Activated T-cell treated with anti-CD3 and anti-CD28 coated beads, Interleukin-2, amount 50 U/mL, for 4 hours (primary cell): ENCODE results near the gene TENM3. TPM values are rescaled to one million over a fixed set of nuclear protein-coding genes. Genes with fewer than 3 reads are reported as not detected.
"Not testable (repeated sequence)": the region's sequence is repeated elsewhere in the genome, so short reads cannot be mapped to it uniquely, and the experiment has no call there.

ENCODE experiments used
- ATAC-seq, 2 donors: fragments of 200-7000 bp; cut with Tn5 transposase; one replicate each; pipeline ENCODE4 v1.10.0; 2021
- DNase-seq: peaks from one replicate; pipeline ENCODE4 v3.0.0-alpha.2; 2020
- H3K27me3 Mint-ChIP-seq: one replicate; pipeline ENCODE4 v1.8.0; 2021; ENCODE audit warnings: low read depth, mixed read lengths
- H3K36me3 Mint-ChIP-seq: one replicate; pipeline ENCODE4 v1.8.0; 2022; ENCODE audit warnings: mixed read lengths; ENCODE audit not compliant: insufficient read depth
- H3K4me1 Mint-ChIP-seq: one replicate; pipeline ENCODE4 v1.8.0; 2021; ENCODE audit warnings: low read depth, mixed read lengths
- H3K4me3 Mint-ChIP-seq: one replicate; pipeline ENCODE4 v1.8.0; 2021; ENCODE audit warnings: mild to moderate bottlenecking, moderate library complexity, mixed read lengths
- H3K9me3 Mint-ChIP-seq: one replicate; pipeline ENCODE4 v1.8.0; 2021; ENCODE audit warnings: mixed read lengths
- total RNA-seq, 3 donors: library from RNA; stranded (reverse); gene quantifications; one replicate each; pipeline ENCODE4 v1.2.1, GENCODE V29; 2021

Gene TENM3
- total RNA-seq, 3 donors from 2014 or later, result 0.03 to 0.14 (median 0.13) TPM

DNA sequence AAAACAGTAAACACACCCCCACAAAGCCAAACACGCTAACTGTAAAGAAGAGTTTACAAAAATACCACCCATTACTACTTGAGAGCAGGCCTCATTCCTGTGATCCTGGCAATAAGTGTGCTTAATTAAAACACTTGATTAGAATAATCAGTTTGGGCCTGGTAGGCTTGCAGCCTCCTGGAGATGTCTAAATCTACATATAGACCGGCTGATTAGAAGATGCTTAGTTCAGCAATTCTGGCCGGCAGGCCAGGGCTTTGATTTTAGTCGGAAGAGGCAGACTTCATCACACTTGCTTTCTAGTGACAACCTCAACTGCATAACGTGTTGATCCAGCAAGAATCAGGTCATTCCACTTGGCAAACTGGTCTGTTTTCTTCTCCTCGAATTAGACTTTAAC lies 560.0 kb downstream of the TENM3 start:
- DNase-seq (no peak), ATAC-seq (no peak)
- Mint-ChIP-seq H3K36me3 (no peaks in the 10 kb centered on the region), H3K4me1 (peaks cover 8% of the 10 kb centered on the region), H3K27me3 (no peaks in the 10 kb centered on the region), H3K9me3 (no peaks in the 10 kb centered on the region), H3K4me3 (no peak overlapping the region)

DNA sequence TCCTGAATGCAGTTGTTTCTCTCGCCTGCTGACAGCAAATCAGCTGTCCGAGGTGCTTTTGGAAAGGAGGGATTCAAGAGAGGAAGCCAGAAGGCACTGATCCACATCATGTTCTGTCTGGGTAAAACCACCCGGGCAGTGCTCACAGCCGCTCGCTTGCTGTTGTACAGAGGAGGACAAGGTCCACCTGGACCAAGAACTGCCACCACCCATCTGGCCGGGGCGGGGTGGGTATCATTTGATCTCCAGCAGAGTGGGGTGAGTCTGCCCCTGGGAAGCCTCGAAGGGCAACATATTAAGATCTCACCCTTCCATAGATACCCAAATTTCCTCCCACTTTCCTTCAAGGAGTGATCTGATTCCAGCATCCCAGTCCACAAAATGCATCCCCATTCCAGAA lies 560.9 kb downstream of the TENM3 start:
- no peaks in the 10 kb centered on the region for H3K27me3 Mint-ChIP-seq
- no peak for DNase-seq
- no peaks in the 10 kb centered on the region for H3K9me3 Mint-ChIP-seq
- H3K36me3 Mint-ChIP-seq, result no peaks in the 10 kb centered on the region
- H3K4me1 Mint-ChIP-seq, result peaks cover 8% of the 10 kb centered on the region
- no peak overlapping the region for H3K4me3 Mint-ChIP-seq
- no peak for ATAC-seq

DNA sequence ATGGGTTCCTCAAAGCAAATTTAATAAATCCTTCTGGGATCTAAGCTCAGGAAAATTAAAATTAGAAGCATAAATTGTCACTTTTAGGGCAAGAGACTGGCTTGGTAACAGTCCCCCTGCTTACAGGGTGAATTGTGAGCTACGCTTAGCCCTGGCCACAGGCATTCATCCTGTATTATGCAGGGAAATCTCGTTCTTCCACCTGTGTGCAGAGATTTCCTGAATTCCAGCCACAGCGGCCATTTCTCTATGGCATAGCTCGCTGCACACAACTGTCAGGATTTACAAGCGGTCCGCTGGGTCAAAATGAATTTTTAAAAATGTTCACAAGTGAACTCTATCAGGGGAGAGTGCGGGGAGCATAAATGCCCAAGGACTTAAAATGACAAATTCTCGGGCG lies 562.1 kb downstream of the TENM3 start:
- H3K4me1 Mint-ChIP-seq, result peaks cover 8% of the 10 kb centered on the region
- DNase-seq (no peak), ATAC-seq (no peak)
- H3K36me3 Mint-ChIP-seq, result no peaks in the 10 kb centered on the region
- H3K27me3 Mint-ChIP-seq, result no peaks in the 10 kb centered on the region
- no peak overlapping the region for H3K4me3 Mint-ChIP-seq
- H3K9me3 Mint-ChIP-seq, result no peaks in the 10 kb centered on the region

DNA sequence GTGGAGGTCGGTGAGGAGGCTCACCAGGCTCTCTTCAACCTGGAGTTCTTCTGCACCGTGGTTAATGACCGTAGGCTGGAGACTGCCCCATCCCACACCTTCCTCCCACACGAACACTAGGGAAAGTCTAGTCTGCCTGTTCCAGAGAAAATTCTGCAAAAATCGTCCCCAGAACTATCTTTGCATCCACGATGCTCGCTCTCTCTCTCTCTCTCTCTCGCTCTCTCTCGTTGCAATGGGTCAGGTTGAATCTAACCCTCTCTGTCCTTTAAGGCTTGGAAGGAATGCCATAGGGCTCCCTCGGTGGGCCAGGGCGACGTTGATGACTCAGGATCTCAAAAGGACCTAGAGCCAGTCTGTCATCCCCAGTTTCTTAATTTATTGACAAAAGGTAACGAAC lies 562.5 kb downstream of the TENM3 start:
- ATAC-seq, result no peak
- Mint-ChIP-seq H3K4me3 (no peak overlapping the region), H3K27me3 (no peaks in the 10 kb centered on the region), H3K36me3 (no peaks in the 10 kb centered on the region), H3K9me3 (no peaks in the 10 kb centered on the region), H3K4me1 (peaks cover 8% of the 10 kb centered on the region)
- no peak for DNase-seq

DNA sequence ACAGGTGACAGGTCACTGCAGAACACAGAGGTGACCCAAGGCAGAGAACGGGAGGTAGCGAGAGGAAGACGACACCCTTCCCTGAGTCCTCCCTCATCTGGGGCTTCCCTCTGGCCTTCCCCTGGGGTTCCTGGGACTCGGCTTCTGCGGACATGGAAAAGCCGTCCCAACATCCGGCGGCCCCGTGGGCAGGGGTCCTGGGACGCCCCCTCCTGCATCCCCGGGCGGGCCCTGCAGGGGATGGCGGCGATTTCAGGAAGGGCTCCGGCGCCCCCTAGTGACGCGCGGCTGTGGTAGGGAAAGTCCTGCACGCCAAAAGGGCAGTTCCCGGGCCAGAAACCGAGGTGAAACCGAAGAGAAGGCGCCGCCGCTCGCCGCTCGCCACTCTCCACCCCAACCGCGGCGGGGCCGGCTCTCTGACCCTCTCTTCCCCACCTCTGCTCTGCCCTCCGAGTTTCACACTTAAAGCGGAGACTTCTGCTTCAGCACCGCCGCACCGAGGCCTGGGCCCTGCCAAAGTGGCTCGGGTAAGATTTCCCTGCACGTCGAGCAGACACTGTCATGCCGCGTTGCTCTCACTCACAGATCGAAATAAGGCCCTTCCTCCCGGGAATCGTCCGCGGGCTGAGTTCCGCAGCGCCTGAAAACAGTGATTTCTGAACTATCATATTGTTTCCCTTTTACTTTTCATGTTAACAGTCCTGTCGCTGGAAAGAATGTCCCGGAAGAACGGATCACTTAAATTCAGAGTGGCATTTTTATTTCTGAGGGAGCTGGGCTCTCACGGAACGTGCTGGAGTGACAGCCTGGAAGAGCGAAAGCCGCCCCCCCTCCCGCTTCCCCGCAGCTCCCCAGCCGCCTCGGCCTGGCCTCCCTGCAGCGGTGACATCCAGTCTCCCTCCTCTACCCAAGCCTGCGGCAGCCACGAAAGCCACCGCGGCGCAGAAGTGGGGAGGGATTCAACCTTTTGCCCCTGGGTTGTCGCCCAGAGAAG lies 563.4 kb downstream of the TENM3 start:
- H3K4me3 Mint-ChIP-seq, result peak overlapping the region; percentile 69
- H3K4me1 Mint-ChIP-seq, result peaks cover 10% of the 10 kb centered on the region
- no peaks in the 10 kb centered on the region for H3K27me3 Mint-ChIP-seq
- H3K36me3 Mint-ChIP-seq, result no peaks in the 10 kb centered on the region
- no peaks in the 10 kb centered on the region for H3K9me3 Mint-ChIP-seq
- ATAC-seq, result peak; percentile 41 to 57
- peak; percentile 48 for DNase-seq

DNA sequence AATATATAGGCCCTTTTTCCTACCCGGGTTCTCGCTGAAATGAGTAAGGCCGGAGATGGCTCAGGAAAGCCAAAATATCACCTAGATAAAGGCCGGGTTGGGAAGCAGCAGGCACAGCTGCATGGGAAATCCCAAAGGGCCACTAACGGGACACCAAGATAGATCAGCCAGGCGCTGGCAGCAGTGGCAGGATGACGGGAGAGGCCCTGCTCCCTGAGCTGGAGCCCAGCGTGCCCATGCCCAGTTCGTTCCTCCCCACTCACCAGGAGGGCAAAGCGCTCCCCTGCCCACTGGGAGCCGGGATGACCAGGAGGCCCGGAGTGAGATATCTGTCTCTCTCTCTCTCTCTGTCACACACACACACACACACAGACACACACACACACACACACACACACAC lies 564.1 kb downstream of the TENM3 start:
- Mint-ChIP-seq H3K4me3 (no peak overlapping the region), H3K27me3 (no peaks in the 10 kb centered on the region), H3K36me3 (no peaks in the 10 kb centered on the region), H3K9me3 (peaks cover 6% of the 10 kb centered on the region), H3K4me1 (peaks cover 12% of the 10 kb centered on the region)
- no peak for ATAC-seq
- DNase-seq, result no peak

DNA sequence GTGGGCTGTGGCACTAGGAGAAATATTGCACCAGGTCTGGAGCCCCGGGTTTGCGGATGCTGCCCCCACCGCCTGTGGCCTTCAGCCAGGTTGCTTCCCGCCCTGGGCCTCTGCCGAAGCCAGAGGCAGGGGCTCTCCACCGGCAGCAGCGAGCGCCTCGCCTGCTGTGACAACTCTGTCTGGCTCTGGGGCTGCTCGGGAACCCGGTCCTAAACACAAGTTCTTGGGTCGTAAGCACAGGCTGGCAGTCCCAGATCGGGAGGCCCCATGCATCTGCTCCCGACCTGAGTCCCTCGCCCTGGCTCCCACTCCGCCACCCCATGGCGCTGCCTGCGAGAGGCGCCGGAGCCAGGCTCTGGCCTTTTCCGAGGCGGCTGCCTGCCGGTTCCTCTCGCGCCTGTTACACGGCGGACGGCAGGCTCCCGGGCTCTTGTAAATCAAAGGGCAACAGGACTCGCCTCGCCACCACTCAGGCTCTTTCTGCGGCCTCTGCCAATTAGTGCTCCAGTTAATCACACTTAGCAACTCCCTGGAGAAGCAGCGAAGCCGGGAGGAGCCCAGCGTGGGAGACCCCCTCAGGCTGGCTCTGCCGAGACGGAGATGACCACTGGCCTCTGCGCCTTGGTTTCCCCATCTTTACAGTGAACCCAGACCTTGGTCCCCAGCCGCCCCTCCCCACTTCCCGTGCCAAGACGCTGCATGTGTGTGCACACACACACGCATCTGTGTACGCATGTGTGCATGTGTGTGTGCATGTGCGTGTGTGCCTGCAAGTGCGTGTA lies 564.8 kb downstream of the TENM3 start:
- H3K4me1 Mint-ChIP-seq, result peaks cover 12% of the 10 kb centered on the region
- H3K4me3 Mint-ChIP-seq, result no peak overlapping the region

DNA sequence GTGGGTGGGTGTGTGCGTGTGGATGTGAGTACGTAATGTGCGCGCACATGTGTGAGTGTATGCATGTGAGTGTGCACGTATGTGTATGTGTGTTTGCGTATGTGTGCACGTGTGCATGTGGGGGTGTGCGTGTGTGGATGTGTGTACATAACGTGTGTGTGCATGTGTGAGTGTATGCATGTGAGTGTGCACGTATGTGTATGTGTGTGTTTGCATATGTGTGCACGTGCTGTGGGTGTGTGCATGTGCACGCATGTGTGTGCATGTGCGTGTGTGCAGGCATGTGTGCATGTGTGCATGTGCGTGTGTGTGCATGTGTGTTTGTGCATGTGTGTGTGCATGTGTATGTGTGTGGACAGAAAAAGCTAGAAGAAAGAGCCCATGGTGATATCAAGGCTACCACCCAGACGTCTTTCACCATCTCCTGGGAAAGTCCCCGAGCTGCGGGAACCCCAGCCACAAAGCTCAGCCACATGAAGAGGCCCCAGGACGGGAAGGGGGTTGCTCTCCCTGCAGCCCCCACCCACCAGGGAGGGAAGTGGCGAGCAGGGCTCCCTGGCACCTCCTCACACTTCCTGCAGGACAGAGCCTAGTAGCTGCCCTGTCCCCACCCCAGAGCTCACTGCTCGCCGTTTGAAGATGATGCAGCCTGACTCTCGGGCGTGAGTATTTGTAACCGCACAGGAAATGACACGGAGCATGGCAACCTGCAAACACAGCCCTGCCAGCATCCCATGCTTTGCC lies 565.6 kb downstream of the TENM3 start:
- H3K9me3 Mint-ChIP-seq, result peaks cover 7% of the 10 kb centered on the region
- H3K27me3 Mint-ChIP-seq, result no peaks in the 10 kb centered on the region
- no peaks in the 10 kb centered on the region for H3K36me3 Mint-ChIP-seq
- H3K4me1 Mint-ChIP-seq, result peaks cover 13% of the 10 kb centered on the region
- ATAC-seq (peak; percentile 72 to 85), DNase-seq (no peak)
- no peak overlapping the region for H3K4me3 Mint-ChIP-seq

More for the DNA sequence above, 564.8 kb downstream of the TENM3 start:
- DNase-seq, result no peak
- H3K9me3 Mint-ChIP-seq, result peaks cover 7% of the 10 kb centered on the region
- no peaks in the 10 kb centered on the region for H3K36me3 Mint-ChIP-seq
- ATAC-seq, result no peak
- H3K27me3 Mint-ChIP-seq, result no peaks in the 10 kb centered on the region

DNA sequence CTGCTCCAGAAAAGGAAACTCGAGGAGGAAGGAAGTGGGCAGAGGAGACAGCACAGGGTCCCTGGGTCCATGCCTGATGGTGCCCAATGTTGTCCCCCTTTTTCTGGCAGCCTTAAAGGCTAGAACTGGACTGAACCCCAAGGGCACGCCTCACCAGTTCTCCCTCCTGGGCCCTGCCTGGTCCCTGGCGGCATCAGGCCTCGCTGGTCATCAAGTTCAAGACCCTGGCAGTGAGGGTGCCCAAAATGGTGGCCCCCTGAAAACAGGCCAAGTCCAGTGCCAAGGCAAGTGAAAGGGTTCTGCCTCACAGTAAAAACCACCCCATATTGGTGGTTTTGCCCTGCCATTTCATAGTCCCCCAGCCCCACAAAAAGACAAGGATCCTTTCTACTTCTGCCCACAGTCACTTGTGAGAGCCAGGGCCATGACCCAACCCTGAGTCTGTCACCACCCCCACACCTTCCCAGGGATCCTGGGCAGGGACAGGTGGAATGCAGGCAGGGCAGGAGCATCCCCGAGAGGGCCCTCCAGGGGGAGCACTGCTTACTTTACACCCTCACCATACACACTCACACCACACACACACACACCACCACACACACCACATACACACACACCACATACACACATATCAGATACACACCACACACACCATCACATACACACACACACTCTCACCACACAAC lies 566.4 kb downstream of the TENM3 start:
- Mint-ChIP-seq H3K4me1 (peaks cover 13% of the 10 kb centered on the region), H3K27me3 (no peaks in the 10 kb centered on the region), H3K9me3 (peaks cover 7% of the 10 kb centered on the region), H3K36me3 (no peaks in the 10 kb centered on the region), H3K4me3 (no peak overlapping the region)
- ATAC-seq (peak in 1 of 2 donors; percentile 6), DNase-seq (no peak)

DNA sequence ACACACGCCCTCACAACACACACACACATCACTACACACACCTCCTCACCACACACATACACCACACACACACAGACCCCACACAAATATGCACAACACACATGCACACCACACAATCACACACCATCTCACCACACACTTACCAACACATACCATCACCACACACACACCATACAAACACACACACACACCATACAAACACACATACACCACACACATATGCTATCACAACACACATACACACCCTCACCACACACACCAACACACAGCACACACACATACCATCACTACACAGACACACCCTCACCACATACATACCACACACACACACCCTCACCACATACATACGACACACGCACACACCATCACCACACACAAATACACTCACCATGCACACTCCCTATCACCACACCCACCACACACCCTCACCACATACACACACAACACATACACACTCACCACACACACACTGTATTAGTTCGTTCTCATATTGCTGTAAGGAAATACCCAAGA lies 567.0 kb downstream of the TENM3 start:
- Mint-ChIP-seq H3K36me3 (no peaks in the 10 kb centered on the region), H3K4me3 (no peak overlapping the region), H3K27me3 (no peaks in the 10 kb centered on the region), H3K9me3 (peaks cover 7% of the 10 kb centered on the region), H3K4me1 (peaks cover 13% of the 10 kb centered on the region)
- DNase-seq (no peak), ATAC-seq (no peak)

DNA sequence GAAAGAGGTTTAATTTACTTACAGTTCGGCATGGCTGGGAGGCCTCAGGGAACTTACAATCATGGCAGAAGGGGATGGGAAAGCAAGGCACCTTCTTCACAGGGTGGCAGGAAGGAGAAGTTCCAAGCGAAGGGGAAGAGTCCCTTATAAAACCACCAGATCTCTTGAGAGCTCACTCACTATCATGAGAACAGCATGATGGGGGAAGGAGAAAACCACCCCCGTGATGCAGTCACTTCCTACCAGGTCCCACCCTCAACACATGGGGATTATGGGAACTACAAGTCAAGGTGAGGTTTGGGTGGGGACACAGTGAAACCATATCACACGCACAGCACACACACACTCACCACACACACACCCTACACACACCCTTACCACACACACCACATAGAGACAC lies 569.7 kb downstream of the TENM3 start:
- no peak for ATAC-seq
- Mint-ChIP-seq H3K4me3 (no peak overlapping the region), H3K36me3 (no peaks in the 10 kb centered on the region), H3K4me1 (peaks cover 5% of the 10 kb centered on the region), H3K27me3 (peaks cover 2% of the 10 kb centered on the region), H3K9me3 (peaks cover 7% of the 10 kb centered on the region)
- DNase-seq, result no peak

DNA sequence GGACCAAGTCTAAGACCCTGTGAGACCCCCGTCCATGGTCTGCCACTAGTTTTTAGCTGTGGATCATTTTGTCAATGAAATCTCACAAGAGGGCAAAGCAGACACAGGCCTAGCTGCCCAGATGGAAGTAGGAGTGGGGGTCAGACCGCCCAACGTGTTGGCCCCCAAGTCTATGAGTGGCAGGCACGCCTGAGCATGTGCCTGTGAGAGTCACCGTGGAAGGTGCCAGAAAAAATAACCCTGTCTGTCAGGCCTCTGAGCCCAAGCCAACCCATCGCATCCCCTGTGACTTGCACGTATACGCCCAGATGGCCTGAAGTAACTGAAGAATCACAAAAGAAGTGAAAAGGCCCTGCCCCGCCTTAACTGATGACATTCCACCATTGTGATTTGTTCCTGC lies 570.9 kb downstream of the TENM3 start:
- not testable (repeated sequence) for H3K4me1 Mint-ChIP-seq, H3K36me3 Mint-ChIP-seq, DNase-seq, H3K9me3 Mint-ChIP-seq, H3K27me3 Mint-ChIP-seq, ATAC-seq, H3K4me3 Mint-ChIP-seq

DNA sequence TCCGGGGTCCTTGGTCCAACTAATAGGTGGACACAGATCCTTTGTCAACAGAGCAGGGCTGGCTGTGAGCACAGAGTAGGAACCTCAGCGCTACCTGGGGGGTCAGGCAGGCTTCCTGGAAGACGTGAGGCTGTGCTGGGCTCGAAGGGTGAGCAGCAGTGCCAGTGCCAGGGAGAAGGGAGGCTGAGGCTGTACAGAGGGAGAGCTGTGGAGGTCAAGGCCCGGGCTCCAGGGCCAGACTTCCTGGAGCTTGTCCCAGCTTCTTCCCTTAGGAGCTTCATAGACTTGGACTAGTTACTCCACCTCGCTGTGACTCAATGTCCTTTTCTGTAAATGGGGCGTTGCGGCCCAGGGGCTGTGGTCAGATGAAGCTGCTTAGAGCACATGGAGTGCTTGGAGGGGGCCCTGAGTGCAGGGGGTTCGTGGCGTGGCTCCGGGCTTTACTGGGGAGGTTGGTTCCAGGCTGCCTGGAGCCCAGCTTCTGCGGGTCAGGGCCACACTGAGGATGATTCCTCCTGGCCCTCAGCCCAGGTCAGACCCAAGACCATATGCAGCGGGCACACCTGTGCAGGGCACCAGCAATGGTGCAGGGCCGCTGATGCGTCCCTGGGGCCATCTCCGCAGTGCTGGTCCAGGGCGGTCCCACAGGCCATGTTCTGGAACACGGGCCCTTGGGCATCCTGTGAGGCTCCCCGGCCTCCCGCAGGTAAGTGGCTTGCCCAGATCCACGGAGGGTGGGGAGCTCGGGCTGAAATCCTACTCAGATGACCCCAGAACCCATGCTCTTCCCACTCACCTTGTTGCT lies 575.9 kb downstream of the TENM3 start:
- no peak overlapping the region for H3K4me3 Mint-ChIP-seq
- H3K27me3 Mint-ChIP-seq, result peaks cover 2% of the 10 kb centered on the region
- DNase-seq (no peak), ATAC-seq (no peak)
- H3K9me3 Mint-ChIP-seq, result no peaks in the 10 kb centered on the region
- H3K4me1 Mint-ChIP-seq, result peaks cover 2% of the 10 kb centered on the region
- no peaks in the 10 kb centered on the region for H3K36me3 Mint-ChIP-seq
